Duodenal mucosa (tissue), 2 donors: ENCODE data around the gene AATF.
A peak's percentile ranks its signal among the peaks of the same experiment; 100 is the strongest.

ENCODE experiments used
- H3K27ac ChIP-seq: one replicate; pipeline ENCODE4 v1.7.0; 2013; ENCODE audit warnings: low read depth, low read length
- H3K27me3 ChIP-seq, 2 donors: one replicate each; pipeline ENCODE4 v1.7.0; 2013; ENCODE audit warnings: low read length in 2 of 2, control low read depth in 1 of 2; ENCODE audit not compliant: insufficient read depth in 2 of 2, control insufficient read depth in 1 of 2
- H3K36me3 ChIP-seq, 2 donors: one replicate each; pipeline ENCODE4 v1.7.0; 2013; ENCODE audit warnings: low read length in 2 of 2, control low read depth in 1 of 2; ENCODE audit not compliant: insufficient read depth in 2 of 2, control insufficient read depth in 1 of 2
- H3K4me1 ChIP-seq, 2 donors: one replicate each; pipeline ENCODE4 v1.7.0; 2013; ENCODE audit warnings: low read length in 2 of 2, control low read depth in 1 of 2; ENCODE audit not compliant: insufficient read depth in 2 of 2, control insufficient read depth in 1 of 2
- H3K4me3 ChIP-seq, 2 donors: one replicate each; pipeline ENCODE4 v1.7.0; 2013; ENCODE audit warnings: low read length in 2 of 2, low read depth in 1 of 2
- H3K9ac ChIP-seq, 2 donors: one replicate each; pipeline ENCODE4 v1.7.0; 2013; ENCODE audit warnings: low read length in 2 of 2, low read depth in 1 of 2
- H3K9me3 ChIP-seq, 2 donors: one replicate each; pipeline ENCODE4 v1.7.0; 2013; ENCODE audit warnings: low read length in 2 of 2, control low read depth in 1 of 2; ENCODE audit not compliant: control insufficient read depth in 1 of 2

The AATF gene

GRCh38 chr17:36950027-36950426, 1.3 kb downstream of the AATF start:
- Histone ChIP-seq H3K27ac (no peak overlapping the region), H3K27me3 (peaks cover 30 to 31% of the 10 kb centered on the region in 2 donors), H3K36me3 (peaks cover 25 to 38% of the 10 kb centered on the region in 2 donors), H3K9ac (peak overlapping the region; percentile 89 to 97), H3K4me3 (peak overlapping the region; percentile 72 to 74), H3K9me3 (no peaks in the 10 kb centered on the region), H3K4me1 (peaks cover 24 to 30% of the 10 kb centered on the region in 2 donors)

GRCh38 chr17:36951084-36951789, 2.5 kb downstream of the AATF start:
- no peak overlapping the region for H3K27ac ChIP-seq
- H3K27me3 ChIP-seq = peaks cover 18 to 19% of the 10 kb centered on the region in 2 donors
- H3K4me1 ChIP-seq = peaks cover 24 to 30% of the 10 kb centered on the region in 2 donors
- H3K4me3 ChIP-seq = no peak overlapping the region
- no peaks in the 10 kb centered on the region for H3K9me3 ChIP-seq
- H3K9ac ChIP-seq = no peak overlapping the region
- peaks cover 29 to 50% of the 10 kb centered on the region in 2 donors for H3K36me3 ChIP-seq

- Histone ChIP-seq H3K4me1 (no peaks in the 10 kb centered on the region), H3K27me3 (no peaks in the 10 kb centered on the region), H3K36me3 (peaks cover 3 to 13% of the 10 kb centered on the region in 2 donors), H3K4me3 (no peak overlapping the region), H3K9me3 (no peaks in the 10 kb centered on the region), H3K27ac (no peak overlapping the region), H3K9ac (no peak overlapping the region)
Measured at GRCh38 chr17:36971508-36971907, 22.8 kb downstream of the AATF start.

- peaks cover 2 to 13% of the 10 kb centered on the region in 2 donors for H3K36me3 ChIP-seq
- H3K27ac ChIP-seq = no peak overlapping the region
- H3K4me3 ChIP-seq = no peak overlapping the region
- H3K27me3 ChIP-seq = no peaks in the 10 kb centered on the region
- no peaks in the 10 kb centered on the region for H3K4me1 ChIP-seq
- H3K9me3 ChIP-seq = no peaks in the 10 kb centered on the region
- H3K9ac ChIP-seq = no peak overlapping the region
Measured at GRCh38 chr17:36972186-36972700, 23.5 kb downstream of the AATF start.

GRCh38 chr17:36972905-36973304, 24.2 kb downstream of the AATF start:
- no peak overlapping the region for H3K27ac ChIP-seq

GRCh38 chr17:36975922-36976515, 27.3 kb downstream of the AATF start:
- H3K27me3 ChIP-seq = no peaks in the 10 kb centered on the region
- no peaks in the 10 kb centered on the region for H3K9me3 ChIP-seq
- no peak overlapping the region for H3K27ac ChIP-seq
- H3K9ac ChIP-seq = no peak overlapping the region
- H3K4me1 ChIP-seq = no peaks in the 10 kb centered on the region
- H3K4me3 ChIP-seq = no peak overlapping the region
- H3K36me3 ChIP-seq = no peaks in the 10 kb centered on the region

More at GRCh38 chr17:36972905-36973304, 24.2 kb downstream of the AATF start:
- H3K4me3 ChIP-seq = no peak overlapping the region
- H3K4me1 ChIP-seq = no peaks in the 10 kb centered on the region
- peaks cover 0 to 10% of the 10 kb centered on the region in 2 donors for H3K36me3 ChIP-seq
- H3K9ac ChIP-seq = no peak overlapping the region
- H3K27me3 ChIP-seq = no peaks in the 10 kb centered on the region
- H3K9me3 ChIP-seq = no peaks in the 10 kb centered on the region

GRCh38 chr17:36977066-36977465, 28.3 kb downstream of the AATF start:
- Histone ChIP-seq H3K9me3 (no peaks in the 10 kb centered on the region), H3K4me3 (no peak overlapping the region), H3K36me3 (no peaks in the 10 kb centered on the region), H3K27me3 (no peaks in the 10 kb centered on the region), H3K9ac (no peak overlapping the region), H3K4me1 (no peaks in the 10 kb centered on the region), H3K27ac (no peak overlapping the region)

GRCh38 chr17:36977568-36977967, 28.8 kb downstream of the AATF start:
- Histone ChIP-seq H3K4me1 (no peaks in the 10 kb centered on the region), H3K27ac (no peak overlapping the region), H3K9ac (no peak overlapping the region), H3K36me3 (no peaks in the 10 kb centered on the region), H3K4me3 (no peak overlapping the region), H3K9me3 (no peaks in the 10 kb centered on the region), H3K27me3 (no peaks in the 10 kb centered on the region)

GRCh38 chr17:36978810-36979564, 30.2 kb downstream of the AATF start:
- Histone ChIP-seq H3K27me3 (no peaks in the 10 kb centered on the region), H3K9ac (no peak overlapping the region), H3K9me3 (no peaks in the 10 kb centered on the region), H3K4me3 (no peak overlapping the region), H3K27ac (no peak overlapping the region), H3K36me3 (no peaks in the 10 kb centered on the region), H3K4me1 (no peaks in the 10 kb centered on the region)

- H3K27ac ChIP-seq = no peak overlapping the region
- H3K9ac ChIP-seq = no peak overlapping the region
- H3K27me3 ChIP-seq = no peaks in the 10 kb centered on the region
- H3K4me1 ChIP-seq = no peaks in the 10 kb centered on the region
- no peak overlapping the region for H3K4me3 ChIP-seq
- H3K9me3 ChIP-seq = no peaks in the 10 kb centered on the region
- peaks cover 0 to 3% of the 10 kb centered on the region in 2 donors for H3K36me3 ChIP-seq
Measured at GRCh38 chr17:36979565-36979941, 30.8 kb downstream of the AATF start.
